HG03025 (cell line): ENCODE results near the gene ANP32A.
"Not testable (repeated sequence)": the region's sequence is repeated elsewhere in the genome, so short reads cannot be mapped to it uniquely, and the experiment has no call there.

ENCODE experiments used
- ATAC-seq: cut with Tn5 transposase; IDR thresholded peaks from one replicate; pipeline ENCODE4 v1.9.1; 2021; ENCODE audit warnings: mild to moderate bottlenecking, moderate library complexity; ENCODE audit not compliant: unreplicated experiment, low FRiP score

Gene ANP32A

DNA sequence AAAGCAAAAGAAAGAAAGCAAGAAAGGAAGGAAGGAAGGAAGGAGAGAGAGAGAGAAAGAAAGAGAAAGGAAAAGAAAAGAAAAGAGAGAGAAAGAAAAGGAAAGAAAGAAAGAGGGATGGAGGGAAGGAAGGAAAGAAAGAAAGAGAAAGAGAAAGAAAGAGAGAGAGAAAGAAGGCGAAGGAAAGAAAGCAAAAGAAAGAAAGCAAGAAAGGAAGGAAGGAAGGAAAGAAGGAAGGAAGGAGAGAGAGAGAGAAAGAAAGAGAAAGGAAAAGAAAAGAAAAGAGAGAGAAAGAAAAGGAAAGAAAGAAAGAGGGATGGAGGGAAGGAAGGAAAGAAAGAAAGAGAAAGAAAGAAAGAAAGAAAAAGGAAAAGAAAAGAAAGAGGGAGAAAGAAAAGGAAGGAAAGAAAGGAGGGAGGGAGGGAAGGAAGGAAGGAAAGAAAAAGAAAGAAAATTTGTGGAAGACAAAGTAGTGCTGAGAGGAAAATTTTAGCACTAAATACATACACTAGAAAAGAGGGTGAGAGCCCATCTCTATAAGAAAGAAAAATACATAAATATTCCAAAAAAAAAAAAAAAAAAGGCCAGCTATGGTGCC, 60.6 kb downstream of the ANP32A start:
- not testable (repeated sequence) for ATAC-seq

DNA sequence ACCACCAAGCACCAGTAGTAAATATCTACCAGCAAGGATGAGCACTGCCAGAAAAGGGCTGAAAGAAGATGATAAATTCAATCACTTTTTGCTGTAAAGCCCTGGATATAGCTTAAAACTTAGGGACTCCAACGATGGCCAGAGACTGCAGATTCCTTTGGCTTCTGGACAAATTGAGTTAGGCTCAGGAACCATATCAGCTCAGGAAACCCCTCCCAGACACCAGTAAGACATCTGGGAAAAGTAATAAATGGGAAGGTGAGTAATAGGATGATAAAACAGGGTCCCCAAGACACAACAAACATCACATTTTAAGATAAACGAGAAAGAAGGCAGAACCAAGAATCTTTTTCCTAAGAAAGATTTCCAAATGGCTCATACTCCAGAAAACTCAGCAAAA, 65.0 kb downstream of the ANP32A start:
- no peak for ATAC-seq

GRCh38 chr15:68751622-68752021, 69.1 kb downstream of the ANP32A start:
- no peak for ATAC-seq

DNA sequence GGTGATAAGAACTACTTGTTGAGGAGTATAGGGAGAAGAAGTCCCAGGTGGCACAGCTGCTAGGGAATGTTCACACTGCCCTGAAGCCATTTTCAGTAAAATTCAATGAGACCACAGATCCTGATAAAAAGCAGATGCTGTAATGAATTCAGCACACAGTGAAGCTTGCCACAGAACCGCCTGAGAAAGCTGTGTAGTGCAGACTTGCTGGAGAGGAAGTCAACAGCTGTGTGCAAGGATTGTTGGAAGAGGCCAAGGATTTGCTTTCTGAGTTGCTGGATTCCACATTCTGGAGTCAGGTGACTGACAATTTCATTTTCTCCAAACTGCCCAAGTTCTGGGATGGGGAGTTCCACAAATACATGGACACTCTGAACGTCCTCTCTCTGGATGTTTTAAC, 70.9 kb downstream of the ANP32A start:
- no peak for ATAC-seq

- no peak for ATAC-seq
Observed at GRCh38 chr15:68749365-68749764, 71.3 kb downstream of the ANP32A start.

- no peak for ATAC-seq
Observed at GRCh38 chr15:68743256-68743655, 77.4 kb downstream of the ANP32A start.

DNA sequence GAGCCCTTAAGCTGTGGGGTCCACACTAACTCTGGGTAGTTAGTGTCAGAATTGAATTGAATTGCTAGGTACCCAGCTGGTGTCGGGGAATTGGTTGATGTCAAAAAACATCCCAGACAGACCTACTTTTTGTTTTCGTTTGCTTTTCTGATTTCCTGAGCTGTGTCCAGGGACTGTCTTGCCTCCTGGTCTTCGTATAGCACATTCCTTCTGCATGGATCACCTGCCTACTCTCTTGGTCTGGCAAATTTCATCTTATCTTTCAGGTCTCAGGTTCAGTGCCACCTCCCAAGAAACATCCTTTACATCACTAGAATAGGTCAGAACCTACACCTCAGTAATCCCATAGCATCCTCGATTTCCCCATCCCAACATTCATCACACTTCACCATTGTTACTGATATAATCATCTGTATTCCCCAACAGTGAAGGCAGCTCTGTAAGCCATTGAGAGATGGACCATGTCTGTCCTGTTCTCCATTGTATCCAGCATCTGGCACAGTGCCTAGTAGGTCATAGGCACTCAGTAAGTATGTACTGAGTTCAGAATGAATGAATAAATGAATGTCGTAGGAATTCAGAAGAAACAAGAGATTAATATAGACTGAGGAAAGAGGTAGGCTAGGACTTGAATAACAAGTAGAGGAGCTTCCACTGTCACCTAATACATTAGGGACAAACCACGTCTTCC, 81.2 kb downstream of the ANP32A start:
- ATAC-seq: no peak

DNA sequence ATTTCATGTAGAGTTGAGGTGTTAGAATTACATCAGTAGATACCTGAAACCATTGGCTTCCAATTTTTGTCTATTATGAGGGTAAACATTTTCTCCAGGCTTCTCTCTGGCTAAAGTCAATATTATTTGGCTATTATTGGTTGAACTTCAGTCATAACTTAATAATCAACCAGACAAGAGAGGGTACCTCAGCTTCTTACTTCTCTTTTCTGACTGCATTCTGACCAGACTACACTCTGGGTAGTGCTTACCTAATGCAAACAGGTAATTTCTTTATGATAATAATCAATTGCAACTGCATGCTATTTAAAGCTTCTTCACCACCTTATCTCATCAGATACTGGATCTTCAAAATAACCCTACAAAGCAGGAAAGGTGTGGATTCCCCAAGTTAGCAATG, 85.1 kb downstream of the ANP32A start:
- no peak for ATAC-seq

DNA sequence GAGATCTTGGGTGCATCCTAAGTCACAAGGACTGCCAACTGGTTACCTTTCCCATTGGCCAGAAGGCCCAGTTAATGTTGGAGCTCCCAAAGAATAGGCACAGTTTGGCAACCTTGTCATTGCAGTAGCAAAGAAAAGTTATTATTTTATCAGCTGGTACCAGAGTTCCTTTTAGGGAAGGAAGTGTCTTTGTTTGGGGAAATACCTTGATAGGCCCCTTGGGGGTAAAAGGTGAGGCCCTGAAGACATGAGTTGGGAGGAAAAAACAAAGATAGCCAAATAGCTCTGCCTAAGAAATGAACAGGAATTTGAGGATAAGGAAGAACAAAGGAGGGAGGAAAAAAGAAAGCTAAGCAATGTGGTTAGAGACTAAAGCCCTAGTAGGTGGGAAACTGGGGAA, 85.8 kb downstream of the ANP32A start:
- ATAC-seq: no peak

GRCh38 chr15:68734352-68734751, 86.3 kb downstream of the ANP32A start:
- no peak for ATAC-seq

DNA sequence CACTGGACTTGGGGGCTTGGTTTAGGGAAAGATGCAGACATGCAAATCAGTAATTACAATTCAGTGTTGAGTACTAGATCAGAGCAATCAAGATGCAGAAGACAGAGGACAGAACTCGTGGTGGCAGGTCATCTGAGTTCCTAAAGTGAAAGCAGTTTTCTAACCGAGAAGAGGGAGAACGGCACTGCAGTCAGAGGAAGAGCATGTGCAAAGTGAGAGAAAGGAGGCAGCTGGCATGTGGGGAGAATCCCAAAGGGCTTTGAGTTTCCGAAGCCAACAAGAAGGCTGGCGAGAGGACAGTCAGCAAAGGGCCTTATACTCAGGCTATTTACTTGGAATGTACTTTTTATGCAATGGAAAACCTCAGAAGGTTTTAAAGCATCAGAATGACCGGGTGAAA, 87.0 kb downstream of the ANP32A start:
- no peak for ATAC-seq

- ATAC-seq: no peak
Observed at GRCh38 chr15:68732451-68732850, 88.2 kb downstream of the ANP32A start.

DNA sequence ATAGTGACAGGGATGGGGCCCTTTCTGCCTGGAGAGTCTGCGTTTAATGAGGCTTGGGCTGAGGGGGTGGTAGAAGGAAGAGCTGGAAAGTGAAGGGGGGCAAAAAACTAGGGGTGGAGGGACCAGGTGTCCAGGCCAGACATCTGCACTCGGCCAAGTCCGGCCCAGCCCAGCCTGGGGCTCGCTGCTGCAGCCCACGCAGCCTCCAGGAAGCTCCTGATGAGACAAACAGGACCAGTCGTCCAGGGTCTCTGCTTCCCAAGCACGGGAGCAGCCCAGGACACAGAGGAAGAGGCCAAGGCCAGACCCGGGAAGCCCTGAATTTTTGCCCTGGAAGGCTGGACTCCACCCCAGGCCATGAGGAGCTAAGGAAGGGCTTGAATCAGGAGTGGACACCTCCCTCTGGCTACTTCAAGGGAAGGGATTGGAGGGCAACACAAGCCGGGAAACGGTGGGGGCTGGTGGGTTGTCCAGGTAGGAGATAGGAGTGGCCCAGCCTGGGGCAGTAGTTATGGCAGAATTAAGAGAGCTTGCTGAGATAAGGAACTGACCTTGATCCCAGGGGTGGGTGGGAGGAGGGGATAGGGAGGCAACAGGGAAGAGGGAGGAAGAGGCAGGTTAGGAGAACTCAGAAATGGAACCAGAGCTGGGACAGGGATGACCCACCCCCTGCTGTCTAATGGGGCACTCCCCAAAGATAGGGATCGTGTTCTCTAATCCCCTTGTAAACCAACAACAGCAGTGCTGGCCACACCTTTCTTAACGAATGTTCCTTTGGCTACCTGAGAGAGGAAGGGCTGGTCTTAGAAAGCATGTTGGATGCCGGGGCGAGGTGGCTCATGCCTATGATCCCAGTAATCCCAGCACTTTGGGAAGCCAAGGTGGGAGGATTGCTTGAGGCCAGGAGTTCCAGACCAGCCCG, 89.5 kb downstream of the ANP32A start:
- ATAC-seq: no peak

- ATAC-seq: no peak
Observed at GRCh38 chr15:68730471-68730919, 90.2 kb downstream of the ANP32A start.

GRCh38 chr15:68729789-68730411, 90.8 kb downstream of the ANP32A start:
- no peak for ATAC-seq
